ENCODE measurements around the gene RGL1. TPM values are rescaled to one million over a fixed set of nuclear protein-coding genes. Genes with fewer than 3 reads are reported as not detected.

Gene RGL1
- total and polyA plus RNA-seq, 9 of the 15 experiments (the other 6 are each of a cell fraction or from before 2014, with no cell fraction given): under 0.01 to 0.07 (median 0.04) TPM

DNA sequence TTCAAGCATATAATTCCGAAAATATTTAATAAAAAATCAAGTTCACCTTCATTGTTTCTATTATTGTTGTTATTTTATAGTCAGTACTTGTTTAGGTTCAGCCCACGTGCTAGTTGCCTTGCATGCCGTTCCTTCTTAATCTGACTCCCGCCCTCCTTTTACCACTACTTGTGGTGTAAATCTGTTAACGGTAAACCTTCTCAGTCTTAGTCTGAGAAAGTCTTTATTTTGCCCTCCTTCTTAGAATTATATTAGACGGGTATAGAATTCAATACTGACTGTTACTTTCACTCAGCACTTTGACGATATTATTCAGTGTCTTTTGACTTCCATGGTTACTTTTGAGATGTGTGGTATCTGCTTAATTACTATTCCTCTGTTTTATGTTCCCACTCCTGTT lies 104.8 kb downstream of the RGL1 start (continued):
- TF ChIP-seq, protein P1, sequence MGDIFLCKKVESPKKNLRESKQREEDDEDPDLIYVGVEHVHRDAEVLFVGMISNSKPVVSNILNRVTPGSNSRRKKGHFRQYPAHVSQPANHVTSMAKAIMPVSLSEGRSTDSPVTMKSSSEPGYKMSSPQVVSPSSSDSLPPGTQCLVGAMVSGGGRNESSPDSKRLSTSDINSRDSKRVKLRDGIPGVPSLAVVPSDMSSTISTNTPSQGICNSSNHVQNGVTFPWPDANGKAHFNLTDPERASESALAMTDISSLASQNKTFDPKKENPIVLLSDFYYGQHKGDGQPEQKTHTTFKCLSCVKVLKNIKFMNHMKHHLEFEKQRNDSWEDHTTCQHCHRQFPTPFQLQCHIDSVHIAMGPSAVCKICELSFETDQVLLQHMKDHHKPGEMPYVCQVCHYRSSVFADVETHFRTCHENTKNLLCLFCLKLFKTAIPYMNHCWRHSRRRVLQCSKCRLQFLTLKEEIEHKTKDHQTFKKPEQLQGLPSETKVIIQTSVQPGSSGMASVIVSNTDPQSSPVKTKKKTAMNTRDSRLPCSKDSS (IDR thresholded peaks at IDR 0.05; ENCODE audit: low read depth, partially characterized antibody): no peak
- TF ChIP-seq, protein P2, sequence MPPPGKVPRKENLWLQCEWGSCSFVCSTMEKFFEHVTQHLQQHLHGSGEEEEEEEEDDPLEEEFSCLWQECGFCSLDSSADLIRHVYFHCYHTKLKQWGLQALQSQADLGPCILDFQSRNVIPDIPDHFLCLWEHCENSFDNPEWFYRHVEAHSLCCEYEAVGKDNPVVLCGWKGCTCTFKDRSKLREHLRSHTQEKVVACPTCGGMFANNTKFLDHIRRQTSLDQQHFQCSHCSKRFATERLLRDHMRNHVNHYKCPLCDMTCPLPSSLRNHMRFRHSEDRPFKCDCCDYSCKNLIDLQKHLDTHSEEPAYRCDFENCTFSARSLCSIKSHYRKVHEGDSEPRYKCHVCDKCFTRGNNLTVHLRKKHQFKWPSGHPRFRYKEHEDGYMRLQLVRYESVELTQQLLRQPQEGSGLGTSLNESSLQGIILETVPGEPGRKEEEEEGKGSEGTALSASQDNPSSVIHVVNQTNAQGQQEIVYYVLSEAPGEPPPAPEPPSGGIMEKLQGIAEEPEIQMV (tag; conservative IDR thresholded peaks at IDR 0.05; ENCODE audit: low read depth): no peak

DNA sequence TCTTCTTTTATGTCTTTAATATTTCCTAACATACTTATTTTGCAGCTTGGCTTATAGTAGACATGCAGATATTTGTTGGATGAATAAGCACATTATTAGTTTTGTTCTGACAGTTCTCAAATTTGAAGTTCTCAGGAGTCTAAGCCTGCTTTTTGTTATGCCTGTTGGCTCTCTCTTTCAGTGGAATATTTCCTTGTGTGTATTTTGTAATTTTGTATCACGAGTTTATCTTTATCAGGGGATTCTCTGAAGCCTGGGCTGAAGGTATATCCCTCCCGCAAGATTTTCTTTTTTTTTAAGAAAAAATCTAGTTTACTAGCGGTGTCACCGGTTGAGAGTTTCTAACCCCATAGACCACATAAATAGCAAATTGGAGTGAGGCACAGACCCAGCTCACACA lies 105.9 kb downstream of the RGL1 start:
- Histone ChIP-seq H3K4me2 (ENCODE audit: insufficient read depth, low read length) (no peak overlapping the region), H3K27ac (ENCODE audit: extremely low read depth, low read depth, low read length) (no peak overlapping the region), H3K9ac (ENCODE audit: insufficient read depth in 1 of 2, low read depth in 2 of 2, low read length in 2 of 2) (no peak overlapping the region), H3K36me3 (ENCODE audit: control insufficient read depth, insufficient read depth, low read length) (no peaks in the 10 kb centered on the region), H3K27me3 (ENCODE audit: control insufficient read depth in 2 of 2, insufficient read depth in 2 of 2, low read length in 2 of 2) (peaks cover 2 to 14% of the 10 kb centered on the region in 2 experiments; a peak in 4 of 5 replicates), H4K20me1 (replicated peaks; ENCODE audit: control insufficient read depth, insufficient read depth, low read length) (no peaks in the 10 kb centered on the region), H3K9me1 (ENCODE audit: control insufficient read depth, insufficient read depth, low read length) (no peaks in the 10 kb centered on the region), H3K4me1 (replicated peaks in 1 of 2; ENCODE audit: control insufficient read depth in 2 of 2, insufficient read depth in 2 of 2, low read length in 2 of 2) (peaks cover 0 to 3% of the 10 kb centered on the region in 2 experiments; a peak in 2 of 5 replicates), H2AFZ (ENCODE audit: low read depth, low read length) (no peak overlapping the region), H3K79me2 (ENCODE audit: control insufficient read depth, insufficient read depth, low read length) (no peaks in the 10 kb centered on the region), H3K4me3 (no peak overlapping the region), H3K9me3 (replicated peaks; ENCODE audit: control insufficient read depth, insufficient read depth, low read depth, low read length) (no peaks in the 10 kb centered on the region)
- ChIA-PET CTCF (ENCODE audit: low intra/inter-chr PET ratio) (no interaction called here), POLR2A (no interaction called here)
- 9% methylated on average over 4 of the region's 4 CpGs for WGBS (ENCODE audit: insufficient coverage, low coverage, missing lambda C conversion rate)
- ATAC-seq (no peak), FAIRE-seq (no peak), DNase-seq (ENCODE audit: extremely low read depth in 1 of 4, low spot score in 3 of 4) (no peak)
- BruUV-seq (replicated peaks): no TSS peak
- in situ Hi-C loops (cut with MboI): no loop called here
- intact Hi-C loops (cut with micrococcal nuclease): loop anchor here (10.0 kb wide), 3 partner anchors 226 to 754 kb away; no protein-coding TSS in a partner anchor
- TF ChIP-seq, protein P3, sequence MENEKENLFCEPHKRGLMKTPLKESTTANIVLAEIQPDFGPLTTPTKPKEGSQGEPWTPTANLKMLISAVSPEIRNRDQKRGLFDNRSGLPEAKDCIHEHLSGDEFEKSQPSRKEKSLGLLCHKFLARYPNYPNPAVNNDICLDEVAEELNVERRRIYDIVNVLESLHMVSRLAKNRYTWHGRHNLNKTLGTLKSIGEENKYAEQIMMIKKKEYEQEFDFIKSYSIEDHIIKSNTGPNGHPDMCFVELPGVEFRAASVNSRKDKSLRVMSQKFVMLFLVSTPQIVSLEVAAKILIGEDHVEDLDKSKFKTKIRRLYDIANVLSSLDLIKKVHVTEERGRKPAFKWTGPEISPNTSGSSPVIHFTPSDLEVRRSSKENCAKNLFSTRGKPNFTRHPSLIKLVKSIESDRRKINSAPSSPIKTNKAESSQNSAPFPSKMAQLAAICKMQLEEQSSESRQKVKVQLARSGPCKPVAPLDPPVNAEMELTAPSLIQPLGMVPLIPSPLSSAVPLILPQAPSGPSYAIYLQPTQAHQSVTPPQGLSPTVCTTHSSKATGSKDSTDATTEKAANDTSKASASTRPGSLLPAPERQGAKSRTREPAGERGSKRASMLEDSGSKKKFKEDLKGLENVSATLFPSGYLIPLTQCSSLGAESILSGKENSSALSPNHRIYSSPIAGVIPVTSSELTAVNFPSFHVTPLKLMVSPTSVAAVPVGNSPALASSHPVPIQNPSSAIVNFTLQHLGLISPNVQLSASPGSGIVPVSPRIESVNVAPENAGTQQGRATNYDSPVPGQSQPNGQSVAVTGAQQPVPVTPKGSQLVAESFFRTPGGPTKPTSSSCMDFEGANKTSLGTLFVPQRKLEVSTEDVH (IDR thresholded peaks at IDR 0.05; ENCODE audit: low read depth, partially characterized antibody): no peak
- no peak for TF ChIP-seq ZNF551 (CRISPR knock-in tag; IDR thresholded peaks at IDR 0.05)
- no peak for TF ChIP-seq ZNF586 (CRISPR knock-in tag; conservative IDR thresholded peaks at IDR 0.05)
- TF ChIP-seq, protein P4, sequence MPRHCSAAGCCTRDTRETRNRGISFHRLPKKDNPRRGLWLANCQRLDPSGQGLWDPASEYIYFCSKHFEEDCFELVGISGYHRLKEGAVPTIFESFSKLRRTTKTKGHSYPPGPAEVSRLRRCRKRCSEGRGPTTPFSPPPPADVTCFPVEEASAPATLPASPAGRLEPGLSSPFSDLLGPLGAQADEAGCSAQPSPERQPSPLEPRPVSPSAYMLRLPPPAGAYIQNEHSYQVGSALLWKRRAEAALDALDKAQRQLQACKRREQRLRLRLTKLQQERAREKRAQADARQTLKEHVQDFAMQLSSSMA (CRISPR knock-in tag; IDR thresholded peaks at IDR 0.05): no peak
- TF ChIP-seq MIER1 (IDR thresholded peaks at IDR 0.05; ENCODE audit: low read depth): no peak
- TF ChIP-seq ZEB2 (IDR thresholded peaks at IDR 0.05): no peak
- TF ChIP-seq, protein P5, sequence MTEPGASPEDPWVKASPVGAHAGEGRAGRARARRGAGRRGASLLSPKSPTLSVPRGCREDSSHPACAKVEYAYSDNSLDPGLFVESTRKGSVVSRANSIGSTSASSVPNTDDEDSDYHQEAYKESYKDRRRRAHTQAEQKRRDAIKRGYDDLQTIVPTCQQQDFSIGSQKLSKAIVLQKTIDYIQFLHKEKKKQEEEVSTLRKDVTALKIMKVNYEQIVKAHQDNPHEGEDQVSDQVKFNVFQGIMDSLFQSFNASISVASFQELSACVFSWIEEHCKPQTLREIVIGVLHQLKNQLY (CRISPR knock-in tag; conservative IDR thresholded peaks at IDR 0.05): no peak
- no peak for TF ChIP-seq MXI1 (IDR thresholded peaks at IDR 0.05; ENCODE audit: low read depth, low read length)
- TF ChIP-seq DNMT1 (IDR thresholded peaks at IDR 0.05): no peak
- no peak for TF ChIP-seq TGIF2 (CRISPR knock-in tag; IDR thresholded peaks at IDR 0.05)
- no peak for TF ChIP-seq RBM39 (optimal IDR thresholded peaks at IDR 0.05; ENCODE audit: low read depth, low read length)
- no peak for TF ChIP-seq EZH2 (IDR thresholded peaks at IDR 0.05; ENCODE audit: borderline replicate concordance, low read depth, low read length)
- no peak for TF ChIP-seq ZFX (CRISPR knock-in tag; IDR thresholded peaks at IDR 0.05)

All from K562 (cell line).